Hepatocyte (in vitro differentiated cells): Measurements from ENCODE around the gene TPPP2.
A peak's percentile ranks its signal among the peaks of the same experiment; 100 is the strongest.

Source experiments
- EZH2phosphoT487 ChIP-seq: fragments of 200-600 bp; sonication (generic); IDR thresholded peaks from one replicate; pipeline ENCODE4 v1.6.1; 2018; ENCODE audit warnings: antibody characterized with exemption, mild to moderate bottlenecking, low read depth, moderate library complexity; ENCODE audit not compliant: unreplicated experiment, severe bottlenecking
- TF ChIP-seq, protein P1 (sequence below): fragments of 200-600 bp; sonication (generic); IDR thresholded peaks from 2 replicates; pipeline ENCODE4 v1.5.1; 2016; ENCODE audit warnings: antibody characterized with exemption, mild to moderate bottlenecking; ENCODE audit not compliant: poor library complexity

GRCh38 chr14:21072031-21072473 lies 42.0 kb downstream of the TPPP2 start:
- TF ChIP-seq, protein P1, sequence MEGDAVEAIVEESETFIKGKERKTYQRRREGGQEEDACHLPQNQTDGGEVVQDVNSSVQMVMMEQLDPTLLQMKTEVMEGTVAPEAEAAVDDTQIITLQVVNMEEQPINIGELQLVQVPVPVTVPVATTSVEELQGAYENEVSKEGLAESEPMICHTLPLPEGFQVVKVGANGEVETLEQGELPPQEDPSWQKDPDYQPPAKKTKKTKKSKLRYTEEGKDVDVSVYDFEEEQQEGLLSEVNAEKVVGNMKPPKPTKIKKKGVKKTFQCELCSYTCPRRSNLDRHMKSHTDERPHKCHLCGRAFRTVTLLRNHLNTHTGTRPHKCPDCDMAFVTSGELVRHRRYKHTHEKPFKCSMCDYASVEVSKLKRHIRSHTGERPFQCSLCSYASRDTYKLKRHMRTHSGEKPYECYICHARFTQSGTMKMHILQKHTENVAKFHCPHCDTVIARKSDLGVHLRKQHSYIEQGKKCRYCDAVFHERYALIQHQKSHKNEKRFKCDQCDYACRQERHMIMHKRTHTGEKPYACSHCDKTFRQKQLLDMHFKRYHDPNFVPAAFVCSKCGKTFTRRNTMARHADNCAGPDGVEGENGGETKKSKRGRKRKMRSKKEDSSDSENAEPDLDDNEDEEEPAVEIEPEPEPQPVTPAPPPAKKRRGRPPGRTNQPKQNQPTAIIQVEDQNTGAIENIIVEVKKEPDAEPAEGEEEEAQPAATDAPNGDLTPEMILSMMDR = peak; percentile 5
- TF ChIP-seq EZH2phosphoT487 = no peak
